HepG2 (cell line): Measurements from ENCODE around the gene SQSTM1.

Source experiments
- EZH2 ChIP-seq: conservative IDR thresholded peaks from 2 replicates; pipeline ENCODE4 v1.6.1; 2012; ENCODE audit warnings: mild to moderate bottlenecking, low read depth, low read length, moderate library complexity
- GABPA ChIP-seq, 2 experiments: IDR thresholded peaks; 2 replicates each; pipeline ENCODE4 v1.6.1; 2011 to 2016; ENCODE audit warnings: low read depth in 2 of 2, low read length in 1 of 2, missing biosample characterization in 1 of 2, missing genetic modification characterization in 1 of 2
- HOXA3 ChIP-seq: sonication (generic); formaldehyde crosslinking; IDR thresholded peaks from 2 replicates; pipeline ENCODE4 v1.5.0; 2020; ENCODE audit warnings: missing genetic modification reagents
- JUNB ChIP-seq: sonication (generic); formaldehyde crosslinking; IDR thresholded peaks from 2 replicates; pipeline ENCODE4 v1.8.0; 2022; ENCODE audit warnings: missing genetic modification reagents, mild to moderate bottlenecking, borderline replicate concordance
- POLR2A ChIP-seq, 2 experiments: IDR thresholded peaks; 2 replicates each; pipeline ENCODE4 v1.6.1; 2011; ENCODE audit warnings: low read depth in 2 of 2, low read length in 2 of 2, mild to moderate bottlenecking in 1 of 2, moderate library complexity in 1 of 2; ENCODE audit not compliant: insufficient read depth in 1 of 2
- REST ChIP-seq, 2 experiments: IDR thresholded peaks; 2 replicates each; pipeline ENCODE4 v1.6.1; 2011 to 2012; ENCODE audit warnings: low read length in 2 of 2, borderline replicate concordance in 1 of 2, low read depth in 1 of 2, mild to moderate bottlenecking in 1 of 2, moderate library complexity in 1 of 2
- RNF219 ChIP-seq: sonication (generic); formaldehyde crosslinking; IDR thresholded peaks from 2 replicates; pipeline ENCODE4 v1.5.0; 2020; ENCODE audit warnings: mild to moderate bottlenecking, missing genetic modification reagents
- SMAD3 ChIP-seq: sonication (generic); formaldehyde crosslinking; IDR thresholded peaks from 2 replicates; pipeline ENCODE4 v1.4.0; 2020; ENCODE audit warnings: missing genetic modification reagents
- SP1 ChIP-seq, 2 experiments: fragments of 450-650 bp in 1 of 2; sonication (generic) in 1 of 2; formaldehyde crosslinking in 1 of 2; IDR thresholded peaks; 2 replicates each; pipeline versions ENCODE4 v1.4.0 to v1.6.1; 2016 to 2020; ENCODE audit warnings: missing genetic modification reagents in 1 of 2
- TFDP1 ChIP-seq: IDR thresholded peaks from 2 replicates; pipeline ENCODE4 v1.6.1; 2016; ENCODE audit warnings: missing compliant biosample characterization, missing genetic modification reagents, borderline replicate concordance
- ZFP37 ChIP-seq: sonication (generic); formaldehyde crosslinking; IDR thresholded peaks from 2 replicates; pipeline ENCODE4 v1.4.0; 2020; ENCODE audit warnings: missing genetic modification reagents, borderline replicate concordance
- ZZZ3 ChIP-seq: sonication (generic); formaldehyde crosslinking; IDR thresholded peaks from 2 replicates; pipeline ENCODE4 v1.4.0; 2020; ENCODE audit warnings: missing genetic modification reagents, mild to moderate bottlenecking, borderline replicate concordance

GRCh38 chr5:179887095-179887494 is 66.4 kb downstream of the SQSTM1 start:
- TF ChIP-seq ZFP37 (CRISPR knock-in tag) (no peak), JUNB (CRISPR knock-in tag) (no peak), ZZZ3 (no peak), REST (IDR thresholded peaks at IDR 0.05; ENCODE audit: borderline replicate concordance in 1 of 2, low read depth in 1 of 2, low read length in 2 of 2) (no peak), SMAD3 (CRISPR knock-in tag) (no peak), TFDP1 (CRISPR knock-in tag) (no peak), SP1 (IDR thresholded peaks at IDR 0.05) (no peak), SP1 (CRISPR knock-in tag; IDR thresholded peaks at IDR 0.05) (no peak), HOXA3 (CRISPR knock-in tag) (no peak), RNF219 (no peak), POLR2A (IDR thresholded peaks at IDR 0.05; ENCODE audit: insufficient read depth in 1 of 2, low read depth in 2 of 2, low read length in 2 of 2) (no peak), GABPA (IDR thresholded peaks at IDR 0.05; ENCODE audit: low read depth, low read length) (no peak), GABPA (CRISPR knock-in tag; IDR thresholded peaks at IDR 0.05; ENCODE audit: low read depth) (no peak), EZH2 (no peak)
